Measurements from ENCODE around the gene FMO5. TPM values are rescaled to one million over a fixed set of nuclear protein-coding genes. Genes with fewer than 3 reads are reported as not detected.
"Not testable (repeated sequence)": the region's sequence is repeated elsewhere in the genome, so short reads cannot be mapped to it uniquely, and the experiment has no call there.

The FMO5 gene
- polyA plus RNA-seq, 4 donors: 6.8 to 11.1 (median 8.6) TPM

DNA sequence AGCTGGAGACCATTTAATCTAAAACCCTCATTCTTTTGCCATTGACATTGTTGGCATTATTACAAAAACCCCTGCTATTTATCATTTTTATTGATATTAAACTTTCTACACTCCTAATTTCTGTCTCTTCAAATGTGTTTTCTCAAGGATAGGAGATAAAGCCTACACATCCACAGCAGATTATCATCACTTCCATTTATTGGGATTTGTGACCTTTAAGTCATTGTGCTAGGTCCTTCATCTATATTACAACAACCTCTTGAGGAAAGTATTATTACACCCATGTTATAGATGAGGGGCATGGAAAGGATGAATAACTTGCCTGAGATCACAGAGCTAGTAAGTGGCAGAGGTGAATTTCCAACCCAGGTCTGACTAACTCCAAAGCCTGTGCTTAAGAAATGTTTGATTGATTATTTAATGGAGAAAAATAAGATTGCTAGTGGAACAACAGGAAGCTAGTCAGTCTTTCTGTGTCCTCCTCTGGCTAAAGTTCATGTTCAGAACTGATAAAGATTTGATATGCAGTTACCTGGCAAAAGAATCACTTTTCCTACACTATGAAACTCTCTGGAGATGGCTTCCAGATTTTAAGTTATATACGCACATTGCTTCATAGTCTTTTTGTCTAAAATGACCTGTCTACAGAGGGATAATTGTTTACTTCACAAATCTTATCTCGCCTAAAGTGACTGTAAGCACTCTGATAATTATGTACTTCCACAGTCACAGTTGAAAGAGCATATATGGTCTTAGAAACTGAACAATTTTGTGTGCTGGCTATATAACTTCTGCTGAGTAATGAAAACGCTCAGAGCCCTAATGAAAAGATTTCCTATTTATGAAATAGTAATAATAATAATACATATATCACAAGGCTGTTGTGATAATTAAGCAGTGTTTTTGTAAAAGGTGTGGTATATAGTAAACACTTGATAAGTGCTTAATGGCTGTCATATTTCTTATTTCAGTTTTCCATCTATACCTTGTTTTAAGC, 15.0 kb downstream of the FMO5 start:
- DNase-seq (ENCODE audit: low read depth in 4 of 4, low spot score in 3 of 4): no peak

DNA sequence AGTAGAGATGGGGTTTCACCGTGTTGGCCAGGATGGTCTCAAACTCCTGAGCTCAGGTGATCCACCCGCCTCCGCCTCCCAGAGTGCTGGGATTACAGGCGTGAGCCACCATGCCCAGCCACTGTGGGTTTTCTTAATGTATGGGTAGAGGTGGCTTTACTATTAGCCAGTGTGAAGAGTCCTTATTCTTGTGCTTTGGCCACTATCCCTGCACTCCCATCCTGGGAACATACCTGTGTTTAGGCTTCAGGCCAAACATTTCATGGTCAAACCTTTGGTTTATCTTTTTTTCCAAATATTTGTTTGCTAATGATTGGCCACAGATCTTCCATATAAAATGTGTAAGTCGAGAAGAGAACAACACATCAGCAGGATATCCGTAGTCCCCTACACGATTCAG, 16.5 kb downstream of the FMO5 start:
- no peak for DNase-seq (ENCODE audit: low read depth in 4 of 4, low spot score in 3 of 4)

DNA sequence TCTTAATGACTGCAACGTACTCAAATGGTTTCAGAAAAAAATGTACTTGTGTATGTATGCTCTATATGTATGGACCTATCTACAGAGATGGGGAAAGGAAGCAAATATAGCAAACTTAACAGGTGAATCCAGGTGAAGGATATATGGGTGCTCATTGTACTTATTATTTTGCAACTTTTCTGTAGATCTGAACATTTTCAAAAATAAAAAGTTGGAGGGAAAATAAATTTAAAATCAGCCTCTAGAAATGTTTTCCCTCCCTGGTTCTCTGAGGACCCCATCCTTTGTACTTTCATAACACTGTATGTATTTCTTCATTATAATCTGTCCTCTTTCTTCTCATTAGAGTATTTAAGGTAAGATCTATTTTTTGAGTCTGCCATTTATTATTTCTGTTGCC, 17.9 kb downstream of the FMO5 start:
- no peak for DNase-seq (ENCODE audit: low read depth in 4 of 4, low spot score in 3 of 4)

- DNase-seq (ENCODE audit: low read depth in 4 of 4, low spot score in 3 of 4): no peak
These were observed 21.1 kb downstream of the FMO5 start for GRCh38 chr1:147204080-147204479.

- DNase-seq (ENCODE audit: low read depth in 4 of 4, low spot score in 3 of 4): no peak
These were observed 22.6 kb downstream of the FMO5 start for GRCh38 chr1:147202576-147202975.

- no peak for DNase-seq (ENCODE audit: low read depth in 4 of 4, low spot score in 3 of 4)
These were observed 23.4 kb downstream of the FMO5 start for GRCh38 chr1:147201786-147202185.

DNA sequence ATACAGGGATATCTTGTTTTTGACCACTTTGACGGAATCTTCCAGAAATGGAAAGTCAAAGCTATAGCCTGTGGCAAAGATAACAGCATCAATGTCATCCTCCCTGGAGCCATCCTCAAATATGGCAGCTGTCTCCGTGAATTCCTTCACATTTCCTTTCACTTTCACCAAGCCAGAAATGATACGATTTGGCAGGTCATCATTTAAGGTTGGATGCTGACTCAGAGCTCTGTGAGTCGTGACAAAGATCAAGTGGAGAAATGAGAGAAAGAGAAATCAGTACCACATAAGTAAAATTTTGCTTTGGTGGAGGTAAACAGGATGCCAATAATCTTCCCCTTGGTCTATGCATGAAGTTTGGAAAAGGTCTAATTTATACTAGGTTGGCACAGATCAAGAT, 23.9 kb downstream of the FMO5 start:
- no peak for DNase-seq (ENCODE audit: low read depth in 4 of 4, low spot score in 3 of 4)

DNA sequence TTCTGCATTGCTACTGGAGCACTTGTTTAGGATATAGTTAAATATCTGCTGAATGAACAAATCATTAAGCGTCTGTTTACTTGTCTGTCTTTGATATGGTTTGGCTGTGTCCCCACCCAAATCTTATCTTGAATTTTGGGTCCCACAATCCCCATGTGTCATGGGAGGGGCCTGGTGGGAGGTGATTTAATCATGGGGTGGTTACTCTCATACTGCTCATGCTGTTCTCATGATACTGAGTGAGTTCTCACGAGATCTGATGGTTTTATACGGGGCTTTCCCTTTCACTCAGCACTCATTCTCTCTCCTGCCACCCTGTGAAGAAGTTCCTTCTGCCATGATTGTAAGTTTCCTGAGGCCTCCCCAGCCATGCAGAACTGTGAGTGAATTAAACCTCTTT, 27.8 kb downstream of the FMO5 start:
- not testable (repeated sequence) for DNase-seq (ENCODE audit: low read depth in 4 of 4, low spot score in 3 of 4)

DNA sequence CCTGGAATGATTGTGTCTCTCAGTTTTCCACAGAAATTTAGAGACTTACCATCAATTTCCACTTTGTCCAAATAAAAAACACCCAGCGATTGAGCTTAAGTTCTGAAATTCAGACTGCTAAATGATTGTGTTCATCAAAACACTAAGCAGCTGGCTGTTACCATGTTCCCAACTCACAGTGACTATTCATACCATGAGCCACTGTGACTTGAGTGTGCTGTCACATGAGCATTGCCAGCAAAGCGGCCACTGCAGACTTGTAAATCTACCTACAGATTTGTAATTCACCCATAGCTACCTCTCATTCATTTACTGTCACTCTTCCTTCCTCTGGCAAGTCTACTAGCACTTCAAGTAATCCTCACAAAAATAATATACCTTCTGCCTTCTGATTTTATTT, 35.6 kb downstream of the FMO5 start:
- no peak for DNase-seq (ENCODE audit: low read depth in 4 of 4, low spot score in 3 of 4)

DNA sequence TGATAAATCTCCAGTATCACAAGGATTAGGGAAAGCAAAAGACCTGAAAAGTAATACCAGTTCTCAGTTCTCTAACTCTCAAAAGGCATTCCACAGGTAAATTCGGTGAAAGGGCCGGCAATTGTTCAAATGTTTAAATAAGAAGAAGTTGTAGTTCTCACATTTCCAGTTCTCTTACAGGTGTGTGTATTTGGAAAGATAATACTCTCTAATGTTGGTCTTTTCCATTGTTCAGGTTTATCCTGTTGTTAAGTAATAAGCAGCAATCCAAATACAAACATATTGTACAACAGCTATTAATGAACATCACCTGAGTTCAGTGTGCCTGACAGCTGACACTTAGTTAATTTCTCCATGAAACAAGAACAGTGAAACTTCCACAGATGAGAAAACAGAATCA, 39.7 kb downstream of the FMO5 start:
- no peak for DNase-seq (ENCODE audit: low read depth in 4 of 4, low spot score in 3 of 4)

- no peak for DNase-seq (ENCODE audit: low read depth in 4 of 4, low spot score in 3 of 4)
These were observed 47.3 kb downstream of the FMO5 start for GRCh38 chr1:147177611-147178380.

DNA sequence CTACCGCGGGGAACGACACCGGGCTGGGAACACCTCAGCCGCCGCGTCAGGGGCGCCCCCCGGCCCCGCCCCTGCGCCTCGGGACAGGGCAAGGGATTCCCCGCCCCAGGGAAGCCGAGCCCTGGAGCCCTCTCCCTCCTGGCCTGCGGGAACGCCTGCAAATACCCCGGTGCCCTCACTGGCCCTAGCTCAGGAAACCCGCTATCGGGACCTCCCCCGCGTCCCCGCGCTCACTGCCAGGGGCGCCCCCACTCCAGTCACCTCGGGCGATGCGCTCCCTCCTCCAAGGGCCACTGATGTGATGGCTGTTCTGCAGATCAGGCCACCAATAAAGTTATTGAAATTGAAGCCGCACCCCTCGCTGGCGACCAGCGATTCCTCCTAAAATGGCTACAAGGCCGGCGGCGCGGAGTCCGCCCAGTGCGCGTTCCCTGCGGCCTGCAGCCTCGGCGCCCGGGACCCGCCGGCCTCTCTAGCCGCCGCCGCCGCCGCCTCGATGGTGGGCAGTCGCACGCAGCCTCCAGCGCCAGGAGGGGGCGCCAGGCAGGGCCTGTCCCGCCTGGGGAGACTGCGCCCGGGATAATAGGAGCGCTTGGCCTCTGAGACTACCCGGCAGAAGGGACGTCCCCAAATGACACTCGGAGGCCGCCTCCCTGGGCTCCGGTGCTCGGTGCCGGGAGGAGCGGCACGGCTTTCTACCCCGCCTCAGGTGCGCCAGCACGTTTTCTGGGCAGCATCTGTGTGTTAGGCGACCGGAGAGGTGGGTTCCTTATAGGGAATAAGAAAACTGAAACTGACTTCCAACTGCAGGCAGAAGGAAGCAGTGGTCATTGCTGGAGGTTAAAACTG, 52.7 kb downstream of the FMO5 start, which contains the start of gene PRKAB2:
TSS of gene PRKAB2 (minus strand) at position 303 of the 849 bp plus-strand sequence. CDS start 326 bp downstream, outside the sequence.
- peak; percentile 85 to 91 (median 88) for DNase-seq (ENCODE audit: low read depth in 4 of 4, low spot score in 3 of 4)

- DNase-seq (ENCODE audit: low read depth in 4 of 4, low spot score in 3 of 4): no peak
These were observed 53.6 kb downstream of the FMO5 start for GRCh38 chr1:147171399-147172167.

GRCh38 chr1:147169840-147170674, 55.1 kb downstream of the FMO5 start:
- no peak for DNase-seq (ENCODE audit: low read depth in 4 of 4, low spot score in 3 of 4)

- DNase-seq (ENCODE audit: low read depth in 4 of 4, low spot score in 3 of 4): no peak
These were observed 56.0 kb downstream of the FMO5 start for GRCh38 chr1:147169171-147169570.

- no peak for DNase-seq (ENCODE audit: low read depth in 4 of 4, low spot score in 3 of 4)
These were observed 56.5 kb downstream of the FMO5 start for GRCh38 chr1:147168626-147169058.

GRCh38 chr1:147167365-147167764, 57.8 kb downstream of the FMO5 start:
- DNase-seq (ENCODE audit: low read depth in 4 of 4, low spot score in 3 of 4): no peak

DNA sequence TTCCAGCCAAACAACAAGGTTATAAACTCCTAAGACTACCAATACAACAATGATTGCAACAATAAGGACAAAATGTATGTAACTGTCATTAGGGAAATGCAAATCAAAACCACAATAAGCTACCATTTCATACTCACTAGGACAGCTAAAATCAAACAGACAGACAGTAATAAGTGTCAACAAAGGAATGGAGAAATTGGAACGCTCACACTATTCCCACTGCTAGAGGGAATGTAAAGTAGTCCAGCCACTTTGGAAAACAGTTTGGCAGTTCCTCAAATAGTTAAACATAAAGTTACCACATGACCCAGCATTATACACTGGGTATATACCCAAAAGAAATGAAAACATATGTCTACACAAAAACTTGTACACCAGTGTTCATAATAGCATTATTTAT, 62.1 kb downstream of the FMO5 start:
- no peak for DNase-seq (ENCODE audit: low read depth in 4 of 4, low spot score in 3 of 4)

- no peak for DNase-seq (ENCODE audit: low read depth in 4 of 4, low spot score in 3 of 4)
These were observed 63.0 kb downstream of the FMO5 start for GRCh38 chr1:147162093-147162492.
